ENCODE data around the gene FCRL1.

The FCRL1 gene

GRCh38 chr1:157844089-157844830 lies 24.3 kb upstream of the FCRL1 start:
- H3K4me3 ChIP-seq (ENCODE audit: control insufficient read depth, low read depth, low read length) = no peak overlapping the region
- no peak for TF ChIP-seq CTCF (conservative IDR thresholded peaks at IDR 0.05; ENCODE audit: control insufficient read depth, insufficient read depth, low read depth, low read length)
- no peak for DNase-seq (ENCODE audit: low read depth)

- DNase-seq (ENCODE audit: low read depth) = no peak
- no peak for TF ChIP-seq CTCF (conservative IDR thresholded peaks at IDR 0.05; ENCODE audit: control insufficient read depth, insufficient read depth, low read depth, low read length)
- H3K4me3 ChIP-seq (ENCODE audit: control insufficient read depth, low read depth, low read length) = no peak overlapping the region
Measured at GRCh38 chr1:157842939-157843338, 23.0 kb upstream of the FCRL1 start.

GRCh38 chr1:157841708-157842107 lies 21.8 kb upstream of the FCRL1 start, which contains the start of gene CD5L:
CD5L (minus strand) TSS chr1:157841808; CDS start chr1:157841701, 107 bp downstream.
- no peak for TF ChIP-seq CTCF (conservative IDR thresholded peaks at IDR 0.05; ENCODE audit: control insufficient read depth, insufficient read depth, low read depth, low read length)
- DNase-seq (ENCODE audit: low read depth) = no peak
- H3K4me3 ChIP-seq (ENCODE audit: control insufficient read depth, low read depth, low read length) = no peak within 1 kb of the TSS

- no peak for DNase-seq (ENCODE audit: low read depth)
- H3K4me3 ChIP-seq (ENCODE audit: control insufficient read depth, low read depth, low read length) = no peak overlapping the region
- TF ChIP-seq CTCF (conservative IDR thresholded peaks at IDR 0.05; ENCODE audit: control insufficient read depth, insufficient read depth, low read depth, low read length) = no peak
Measured at GRCh38 chr1:157838966-157839365, 19.0 kb upstream of the FCRL1 start.

GRCh38 chr1:157834430-157834829 lies 14.5 kb upstream of the FCRL1 start:
- no peak overlapping the region for H3K4me3 ChIP-seq (ENCODE audit: control insufficient read depth, low read depth, low read length)
- no peak for DNase-seq (ENCODE audit: low read depth)
- no peak for TF ChIP-seq CTCF (conservative IDR thresholded peaks at IDR 0.05; ENCODE audit: control insufficient read depth, insufficient read depth, low read depth, low read length)

- no peak for TF ChIP-seq CTCF (conservative IDR thresholded peaks at IDR 0.05; ENCODE audit: control insufficient read depth, insufficient read depth, low read depth, low read length)
- H3K4me3 ChIP-seq (ENCODE audit: control insufficient read depth, low read depth, low read length) = no peak overlapping the region
- DNase-seq (ENCODE audit: low read depth) = no peak
Measured at GRCh38 chr1:157833145-157833544, 13.2 kb upstream of the FCRL1 start.

Measured in fibroblast of mammary gland (primary cell).